ENCODE results near the gene CDC25C.
A peak's percentile ranks its signal among the peaks of the same experiment; 100 is the strongest.
"Not testable (repeated sequence)": the region's sequence is repeated elsewhere in the genome, so short reads cannot be mapped to it uniquely, and the experiment has no call there.

Gene CDC25C

GRCh38 chr5:138275379-138275782 is 56.2 kb downstream of the CDC25C start:
- DNase-seq (ENCODE audit: low spot score): no peak

- no peak for DNase-seq (ENCODE audit: low spot score)
Measured at GRCh38 chr5:138274189-138274853, 57.3 kb downstream of the CDC25C start, which contains the start of gene GFRA3. Gene GFRA3 (minus strand): TSS chr5:138274621. CDS start chr5:138274424, 197 bp downstream.

GRCh38 chr5:138273834-138274188 is 57.8 kb downstream of the CDC25C start:
- no peak for DNase-seq (ENCODE audit: low spot score)

GRCh38 chr5:138272681-138273080 is 58.9 kb downstream of the CDC25C start:
- DNase-seq (ENCODE audit: low spot score): no peak

GRCh38 chr5:138271281-138271680 is 60.3 kb downstream of the CDC25C start:
- peak; percentile 57 for DNase-seq (ENCODE audit: low spot score)

- no peak for DNase-seq (ENCODE audit: low spot score)
Measured at GRCh38 chr5:138264183-138264582, 67.4 kb downstream of the CDC25C start.

- DNase-seq (ENCODE audit: low spot score): no peak
Measured at GRCh38 chr5:138263581-138263980, 68.0 kb downstream of the CDC25C start.

- DNase-seq (ENCODE audit: low spot score): no peak
Measured at GRCh38 chr5:138258704-138259292, 72.8 kb downstream of the CDC25C start.

GRCh38 chr5:138257583-138257982 is 74.0 kb downstream of the CDC25C start:
- DNase-seq (ENCODE audit: low spot score): no peak

GRCh38 chr5:138252944-138253343 is 78.7 kb downstream of the CDC25C start:
- no peak for DNase-seq (ENCODE audit: low spot score)

- not testable (repeated sequence) for DNase-seq (ENCODE audit: low spot score)
Measured at GRCh38 chr5:138247800-138248199, 83.8 kb downstream of the CDC25C start.

GRCh38 chr5:138246822-138247221 is 84.8 kb downstream of the CDC25C start:
- DNase-seq (ENCODE audit: low spot score): no peak

GRCh38 chr5:138246334-138246733 is 85.3 kb downstream of the CDC25C start:
- no peak for DNase-seq (ENCODE audit: low spot score)

GRCh38 chr5:138245717-138246116 is 85.9 kb downstream of the CDC25C start:
- DNase-seq (ENCODE audit: low spot score): no peak

- DNase-seq (ENCODE audit: low spot score): no peak
Measured at GRCh38 chr5:138243794-138244193, 87.8 kb downstream of the CDC25C start.

GRCh38 chr5:138241688-138242571 is 89.7 kb downstream of the CDC25C start:
- peak; percentile 60 for DNase-seq (ENCODE audit: low spot score)

GRCh38 chr5:138240650-138241385 is 90.8 kb downstream of the CDC25C start:
- DNase-seq (ENCODE audit: low spot score): no peak

GRCh38 chr5:138238034-138238433 is 93.6 kb downstream of the CDC25C start:
- no peak for DNase-seq (ENCODE audit: low spot score)

Data from HuH-7 (cell line).